Kidney epithelial cell (primary cell): Measurements from ENCODE around the gene INIP. TPM values are rescaled to one million over a fixed set of nuclear protein-coding genes. Genes with fewer than 3 reads are reported as not detected.

ENCODE experiments used
- DNase-seq: peaks from one replicate; pipeline ENCODE4 v3.0.0-alpha.2; 2010; ENCODE audit warnings: low read depth
- H3K27me3 ChIP-seq: 2 replicates; pipeline ENCODE4 v1.6.0; 2011; ENCODE audit warnings: low read length; ENCODE audit not compliant: control insufficient read depth, insufficient read depth
- H3K36me3 ChIP-seq: 2 replicates; pipeline ENCODE4 v1.5.1; 2011; ENCODE audit warnings: low read length; ENCODE audit not compliant: control insufficient read depth, insufficient read depth
- H3K4me3 ChIP-seq: 2 replicates; pipeline ENCODE4 v1.5.1; 2011; ENCODE audit warnings: low read depth, mild to moderate bottlenecking, control low read depth, low read length
- CTCF ChIP-seq: IDR thresholded peaks from 2 replicates; pipeline ENCODE4 v1.5.1; 2011; ENCODE audit warnings: mild to moderate bottlenecking, moderate library complexity, low read length, control low read depth, inconsistent platforms; ENCODE audit not compliant: insufficient read depth, poor library complexity, severe bottlenecking
- total RNA-seq: library from RNA; depleted of rRNA; stranded (reverse); fragments of >200 nt; gene quantifications from 2 replicates; pipeline ENCODE4 v1.2.3, GENCODE V29; 2015

INIP gene
- total RNA-seq, 1 donor from 2014 or later: 24.5 TPM

DNA sequence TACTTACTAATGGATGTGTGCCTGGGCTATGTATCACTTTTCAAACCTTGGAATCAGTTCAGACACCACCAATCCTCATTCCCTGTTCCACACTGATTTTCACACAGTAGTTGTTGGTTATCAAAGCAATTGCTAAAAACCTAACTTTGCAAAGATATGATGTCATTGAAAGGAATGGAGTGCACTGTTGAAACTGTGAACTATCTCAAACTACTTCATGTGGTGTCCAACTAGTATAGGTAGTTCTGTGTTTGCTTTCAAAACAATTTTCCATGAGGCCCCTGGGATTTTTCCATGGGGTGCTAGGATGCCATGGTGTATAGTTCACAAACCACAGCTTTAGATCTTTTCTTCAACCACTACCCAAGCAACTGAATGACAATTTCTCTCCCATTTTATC, 17.8 kb downstream of the INIP start:
- H3K36me3 ChIP-seq: no peaks in the 10 kb centered on the region
- H3K4me3 ChIP-seq: no peak overlapping the region
- H3K27me3 ChIP-seq: no peaks in the 10 kb centered on the region
- DNase-seq: no peak
- no peak for TF ChIP-seq CTCF

DNA sequence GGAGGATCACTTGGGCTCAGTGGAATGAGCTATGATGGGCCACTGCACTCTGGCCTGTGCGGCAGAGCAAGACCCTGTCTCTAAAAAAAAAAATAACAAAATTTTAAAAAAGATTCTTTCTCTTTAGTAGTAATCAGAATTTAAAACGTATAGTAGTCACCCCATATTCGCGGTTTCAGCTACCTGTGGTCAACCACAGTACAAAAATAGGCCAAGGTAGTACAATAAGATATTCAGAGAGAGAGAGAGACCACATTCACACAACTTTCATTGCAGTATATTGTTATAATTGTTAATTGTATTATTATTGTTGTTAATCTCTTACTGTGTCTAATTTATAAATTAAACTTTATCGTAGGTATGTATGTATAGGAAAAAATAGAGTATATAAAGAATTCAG, 18.7 kb downstream of the INIP start:
- H3K36me3 ChIP-seq: no peaks in the 10 kb centered on the region
- no peak for TF ChIP-seq CTCF
- no peak overlapping the region for H3K4me3 ChIP-seq
- no peak for DNase-seq
- H3K27me3 ChIP-seq: no peaks in the 10 kb centered on the region

GRCh38 chr9:112696461-112696860, 21.5 kb downstream of the INIP start:
- H3K27me3 ChIP-seq: no peaks in the 10 kb centered on the region

DNA sequence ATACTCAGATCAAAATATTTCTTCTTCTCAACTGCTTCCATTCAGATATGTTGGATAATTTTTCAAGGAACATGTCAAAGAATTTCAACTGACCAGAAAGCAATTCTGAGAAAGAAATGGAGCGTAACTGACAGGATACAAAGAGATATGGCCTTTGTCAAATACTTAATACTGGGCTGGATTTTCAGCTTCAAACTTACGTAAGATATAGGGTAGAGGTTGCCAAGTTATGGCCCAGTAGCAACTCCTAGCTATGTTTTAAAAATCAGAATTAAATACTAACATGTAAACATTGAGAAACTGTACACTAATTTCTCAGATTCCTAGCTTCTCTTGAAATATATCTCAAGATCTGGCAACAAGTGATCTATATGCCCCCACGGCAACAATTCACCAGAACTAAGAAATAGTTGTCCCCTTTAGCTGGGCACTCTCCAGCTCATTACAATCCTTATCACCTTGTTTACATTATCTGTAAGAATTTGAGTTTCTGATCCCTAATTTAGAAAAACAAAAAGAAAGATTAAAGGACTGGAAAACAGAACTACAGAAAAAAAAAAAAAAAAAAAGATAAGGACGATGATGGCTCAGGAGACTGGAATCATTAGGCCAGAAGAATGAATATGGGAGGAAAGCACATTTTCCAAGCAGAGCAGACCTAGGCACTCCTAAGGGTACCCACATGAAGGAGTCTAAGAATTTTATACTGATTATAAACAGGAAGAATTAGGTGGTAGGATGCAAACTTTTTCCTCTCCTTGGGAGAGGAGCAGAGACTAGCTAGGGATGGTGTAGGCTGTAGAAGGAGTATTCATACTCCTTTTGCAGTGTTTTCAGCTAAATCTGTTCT, 23.0 kb downstream of the INIP start:
- no peaks in the 10 kb centered on the region for H3K36me3 ChIP-seq
- DNase-seq: no peak
- H3K27me3 ChIP-seq: no peaks in the 10 kb centered on the region
- H3K4me3 ChIP-seq: no peak overlapping the region
- no peak for TF ChIP-seq CTCF

More at GRCh38 chr9:112696461-112696860, 21.5 kb downstream of the INIP start:
- Histone ChIP-seq H3K36me3 (no peaks in the 10 kb centered on the region), H3K4me3 (no peak overlapping the region)
- TF ChIP-seq CTCF: no peak
- no peak for DNase-seq

DNA sequence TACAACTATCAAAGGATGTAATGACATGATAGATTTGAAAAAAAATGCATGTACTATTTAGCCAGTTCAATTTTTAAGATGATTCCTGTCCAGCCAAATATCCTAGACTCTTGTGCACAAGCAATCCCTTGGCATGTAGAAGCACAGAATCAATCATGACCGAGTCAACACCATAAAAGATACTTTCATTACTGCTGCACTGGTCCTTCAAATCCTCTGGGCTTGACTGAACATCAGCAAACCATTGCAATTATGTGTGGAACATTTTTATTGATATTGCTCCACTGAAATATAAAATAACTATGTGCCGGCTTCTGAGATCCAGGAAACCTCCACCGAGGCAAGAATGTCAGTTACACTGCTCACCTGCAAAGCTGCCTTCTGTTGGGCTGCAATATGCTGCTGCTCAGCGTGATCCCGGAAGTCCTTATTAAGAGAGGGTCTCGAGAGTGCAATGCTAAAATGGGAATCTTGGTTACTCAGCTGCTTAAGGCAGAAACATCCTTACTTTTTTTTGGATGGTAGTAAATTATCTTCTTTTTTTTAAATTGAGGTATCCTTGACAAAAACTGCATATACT, 28.7 kb downstream of the INIP start:
- Histone ChIP-seq H3K27me3 (no peaks in the 10 kb centered on the region), H3K4me3 (no peak overlapping the region), H3K36me3 (no peaks in the 10 kb centered on the region)
- no peak for DNase-seq
- no peak for TF ChIP-seq CTCF
